A549 (cell line): Measurements from ENCODE around the gene DAB2. TPM values are rescaled to one million over a fixed set of nuclear protein-coding genes. Genes with fewer than 3 reads are reported as not detected.

Experiments used
- ATAC-seq, 2 experiments: fragments of 200-7000 bp in 1 of 2; fragments of >200 bp in 1 of 2; cut with Nextera tagmentation in 1 of 2; cut with Tn5 transposase in 1 of 2; 3 replicates each; pipeline versions ENCODE4 v1.8.0 to v1.9.1; 2018 to 2020; ENCODE audit warnings: mild to moderate bottlenecking in 1 of 2, moderate library complexity in 1 of 2
- CTCF ChIA-PET: fragments of 300-600 bp; sonication (Branson Sonifier 250); formaldehyde crosslinking; extraction: SDS; loops from one replicate; lab custom pipeline; 2021; ENCODE audit warnings: antibody characterized with exemption, inconsistent platforms; lab: Yijun Ruan, JAX
- POLR2A ChIA-PET: fragments of 350-600 bp; formaldehyde crosslinking; extraction: SDS; loops from one replicate; lab custom pipeline; 2021; ENCODE audit warnings: antibody characterized with exemption, inconsistent platforms; lab: Yijun Ruan, JAX
- DNase-seq, 2 experiments: peaks; one replicate each; pipeline versions ENCODE4 v3.0.0 to v3.0.0-alpha.2; 2011 to 2016; ENCODE audit warnings: low read depth in 1 of 2, low spot score in 1 of 2
- FAIRE-seq: peaks from 2 replicates; lab custom pipeline; 2011; peaks lifted over from hg19 to GRCh38; lab: Jason Lieb, UNC
- H3K27ac ChIP-seq, 2 experiments: fragments of >200 bp; sonication (Bioruptor Twin); formaldehyde crosslinking; 3 replicates each; pipeline ENCODE4 v1.5.1; 2016 to 2017
- H3K4me1 ChIP-seq: fragments of >200 bp; sonication (Bioruptor Twin); formaldehyde crosslinking; 3 replicates; pipeline ENCODE4 v1.6.1; 2016
- H3K4me2 ChIP-seq: fragments of >200 bp; sonication (Bioruptor Twin); formaldehyde crosslinking; 3 replicates; pipeline ENCODE4 v1.6.1; 2016
- H3K4me3 ChIP-seq: fragments of >200 bp; sonication (Bioruptor Twin); formaldehyde crosslinking; 3 replicates; pipeline ENCODE4 v1.5.1; 2016
- H3K9me3 ChIP-seq: fragments of >200 bp; sonication (Bioruptor Twin); formaldehyde crosslinking; 3 replicates; pipeline ENCODE4 v1.6.1; 2016
- ATOH8 ChIP-seq: fragments of 250-450 bp; sonication (Bioruptor Pico); IDR thresholded peaks from 2 replicates; pipeline ENCODE4 v1.5.0; 2020; ENCODE audit warnings: low read depth, mild to moderate bottlenecking, moderate library complexity
- BCL3 ChIP-seq: fragments of >200 bp; sonication (Bioruptor Twin); formaldehyde crosslinking; IDR thresholded peaks from 3 replicates; pipeline ENCODE4 v1.6.1; 2016
- CEBPB ChIP-seq, 2 experiments: fragments of >200 bp in 1 of 2; sonication (Bioruptor Twin) in 1 of 2; formaldehyde crosslinking in 1 of 2; IDR thresholded peaks; 2 replicates each; pipeline ENCODE4 v1.6.1; 2012 to 2016
- CHD2 ChIP-seq: fragments of 150-350 bp; IDR thresholded peaks from 2 replicates; pipeline ENCODE4 v1.6.1; 2014; ENCODE audit warnings: low read length; ENCODE audit not compliant: partially characterized antibody
- E2F6 ChIP-seq: IDR thresholded peaks from 2 replicates; pipeline ENCODE4 v1.6.1; 2012; ENCODE audit warnings: low read depth, borderline replicate concordance
- EHMT2 ChIP-seq: fragments of 200-600 bp; sonication (generic); IDR thresholded peaks from 2 replicates; pipeline ENCODE4 v1.6.1; 2016; ENCODE audit warnings: antibody characterized with exemption, low read depth, mild to moderate bottlenecking, moderate library complexity
- FOSL2 ChIP-seq, 2 experiments: fragments of 450-650 bp in 1 of 2; fragments of >200 bp in 1 of 2; sonication (Bioruptor Twin) in 1 of 2; formaldehyde crosslinking; IDR thresholded peaks; 2 replicates each; pipeline versions ENCODE4 v1.5.0 to v1.6.1; 2016 to 2020; ENCODE audit warnings: mild to moderate bottlenecking in 1 of 2, moderate library complexity in 1 of 2
- FOXS1 ChIP-seq: fragments of 250-450 bp; sonication (Bioruptor Pico); IDR thresholded peaks from 2 replicates; pipeline ENCODE4 v1.5.0; 2020; ENCODE audit warnings: mild to moderate bottlenecking, moderate library complexity
- JUNB ChIP-seq: fragments of >200 bp; sonication (Bioruptor Twin); formaldehyde crosslinking; IDR thresholded peaks from 2 replicates; pipeline ENCODE4 v1.6.1; 2016
- MAZ ChIP-seq: fragments of 150-350 bp; IDR thresholded peaks from 2 replicates; pipeline ENCODE4 v1.6.1; 2014; ENCODE audit warnings: antibody characterized with exemption, low read depth, low read length, borderline replicate concordance
- NFE2L2 ChIP-seq: fragments of 150-350 bp; conservative IDR thresholded peaks from 2 replicates; pipeline ENCODE4 v1.6.1; 2014; ENCODE audit warnings: low read length
- REST ChIP-seq: fragments of 200-600 bp; sonication (generic); IDR thresholded peaks from 2 replicates; pipeline ENCODE4 v1.6.1; 2016; ENCODE audit warnings: antibody characterized with exemption, mild to moderate bottlenecking, moderate library complexity
- RFX5 ChIP-seq: fragments of 450-650 bp; IDR thresholded peaks from 2 replicates; pipeline ENCODE4 v1.7.1; 2014; ENCODE audit warnings: antibody characterized with exemption, mild to moderate bottlenecking, moderate library complexity
- USF2 ChIP-seq: fragments of 450-650 bp; IDR thresholded peaks from 2 replicates; pipeline ENCODE4 v1.6.1; 2014; ENCODE audit warnings: antibody characterized with exemption
- ZFP36 ChIP-seq: fragments of 450-650 bp; IDR thresholded peaks from 2 replicates; pipeline ENCODE4 v1.6.1; 2014; ENCODE audit warnings: borderline replicate concordance; ENCODE audit not compliant: partially characterized antibody
- ZNF302 ChIP-seq: fragments of 250-450 bp; sonication (Bioruptor Pico); IDR thresholded peaks from 2 replicates; pipeline ENCODE4 v1.9.0; 2021; ENCODE audit warnings: inconsistent platforms, mild to moderate bottlenecking, moderate library complexity
- WGBS: methylation state at CpG from one replicate; pipeline ENCODE4 v1.1.6; 2017; ENCODE audit errors: missing lambda C conversion rate; 5-methylcytosine and 5-hydroxymethylcytosine counted together
- polyA plus RNA-seq, 4 experiments: library from polyadenylated mRNA; depleted of rRNA in 3 of 4; stranded (reverse); fragments of >200 nt; fragmentation: RNase III in 1 of 4; extraction: RNeasy Plus Mini Kit Qiagen cat#74134 plus additional on column Dnase treatment in 1 of 4; gene quantifications; 2 replicates in 3 of 4; 3 replicates in 1 of 4; pipeline ENCODE4 v1.2.3, GENCODE V29; 2011 to 2017

DAB2 gene
- polyA plus RNA-seq, 2 of the 4 experiments (the other 2 are of a cell fraction) = 13.6 to 17.1 TPM

GRCh38 chr5:39426051-39426745, 1.4 kb upstream of the DAB2 start (continued):
- TF ChIP-seq REST = no peak
- TF ChIP-seq JUNB = no peak
- TF ChIP-seq, all 56 proteins: peak for 0

- DNase-seq (peak in 1 of 2 experiments; percentile 28), FAIRE-seq (no peak), ATAC-seq (no peak)
- WGBS = 81% methylated on average over 2 of the region's 2 CpGs
- CTCF ChIA-PET = interaction anchor here (0.8 to 5.7 kb wide), 10 partner anchors 12 to 206 kb away, joined by 3 to 45 read pairs (median 16); no protein-coding TSS in a partner anchor
- H3K4me3 ChIP-seq = peak overlapping the region; percentile 54
- H3K9me3 ChIP-seq = no peaks in the 10 kb centered on the region
- peak overlapping the region; percentile 81 for H3K4me2 ChIP-seq
- H3K4me1 ChIP-seq = peaks cover 53% of the 10 kb centered on the region
- TF ChIP-seq ZNF302 (no peak), RFX5 (no peak), NFE2L2 (no peak), CHD2 (no peak), BCL3 (no peak), USF2 (no peak)
- peak overlapping the region; percentile 70 to 87; a peak in 5 of 6 replicates for H3K27ac ChIP-seq
- POLR2A ChIA-PET = interaction anchor here (1.0 to 2.3 kb wide), 4 partner anchors 12 to 95 kb away, joined by 3 to 16 read pairs (median 6); no protein-coding TSS in a partner anchor
Measured at GRCh38 chr5:39423331-39423751, 1.4 kb downstream of the DAB2 start.

- ChIA-PET CTCF (interaction anchor here (1.2 to 5.7 kb wide), 4 partner anchors 12 to 124 kb away, joined by 3 to 45 read pairs (median 19); no protein-coding TSS in a partner anchor), POLR2A (interaction anchor here (1.0 kb wide), 1 partner anchor 79 kb away, joined by 4 read pairs; no protein-coding TSS in a partner anchor)
- H3K9me3 ChIP-seq = no peaks in the 10 kb centered on the region
- DNase-seq (no peak), ATAC-seq (no peak), FAIRE-seq (no peak)
- no peak for TF ChIP-seq E2F6
- TF ChIP-seq FOSL2 (IDR thresholded peaks at IDR 0.05) = no peak
- TF ChIP-seq FOSL2 (CRISPR knock-in tag; IDR thresholded peaks at IDR 0.05) = no peak
- TF ChIP-seq CEBPB (IDR thresholded peaks at IDR 0.05) = no peak
- no peak for TF ChIP-seq FOXS1 (CRISPR knock-in tag)
- no peak for TF ChIP-seq MAZ
- TF ChIP-seq EHMT2 = no peak
- TF ChIP-seq ATOH8 (CRISPR knock-in tag) = no peak
- TF ChIP-seq NFE2L2 = no peak
- no peak for TF ChIP-seq ZNF302
- no peak for TF ChIP-seq ZFP36
- H3K4me1 ChIP-seq = peaks cover 53% of the 10 kb centered on the region
- peak overlapping the region; percentile 81 for H3K4me2 ChIP-seq
- H3K27ac ChIP-seq = peak overlapping the region in 1 of 2 experiments; percentile 87; a peak in 3 of 6 replicates
- 78% methylated on average over 2 of the region's 2 CpGs for WGBS
- H3K4me3 ChIP-seq = no peak overlapping the region
Measured at GRCh38 chr5:39422728-39423285, 2.0 kb downstream of the DAB2 start.
